ENCODE results near the gene CHD6. TPM values are rescaled to one million over a fixed set of nuclear protein-coding genes. Genes with fewer than 3 reads are reported as not detected.

Gene CHD6
- 112 TPM for total RNA-seq

GRCh38 chr20:41617902-41618806, at the start of gene CHD6:
CHD6 (minus strand) TSS chr20:41618377; CDS start chr20:41551337, 67,040 bp downstream.
- DNase-seq (ENCODE audit: low spot score) = peak; percentile 100

GRCh38 chr20:41664584-41664983, 46.4 kb upstream of the CHD6 start:
- no peak for DNase-seq (ENCODE audit: low spot score)

- no peak for DNase-seq (ENCODE audit: low spot score)
These were observed 39.5 kb upstream of the CHD6 start for GRCh38 chr20:41657655-41658054.

GRCh38 chr20:41655962-41656618, 37.9 kb upstream of the CHD6 start:
- DNase-seq (ENCODE audit: low spot score) = no peak

- DNase-seq (ENCODE audit: low spot score) = no peak
These were observed 36.7 kb upstream of the CHD6 start for GRCh38 chr20:41654884-41655283.

GRCh38 chr20:41654292-41654691, 36.1 kb upstream of the CHD6 start:
- DNase-seq (ENCODE audit: low spot score) = no peak

GRCh38 chr20:41650231-41650948, 32.2 kb upstream of the CHD6 start:
- DNase-seq (ENCODE audit: low spot score) = peak; percentile 50

- no peak for DNase-seq (ENCODE audit: low spot score)
These were observed 31.3 kb upstream of the CHD6 start for GRCh38 chr20:41649489-41649888.

- DNase-seq (ENCODE audit: low spot score) = no peak
These were observed 27.2 kb upstream of the CHD6 start for GRCh38 chr20:41645372-41645771.

- DNase-seq (ENCODE audit: low spot score) = peak; percentile 64
These were observed 25.3 kb upstream of the CHD6 start for GRCh38 chr20:41643504-41643938.

- DNase-seq (ENCODE audit: low spot score) = no peak
These were observed 21.5 kb upstream of the CHD6 start for GRCh38 chr20:41639630-41640029.

- DNase-seq (ENCODE audit: low spot score) = no peak
These were observed 20.3 kb upstream of the CHD6 start for GRCh38 chr20:41638456-41638855.

GRCh38 chr20:41635158-41635557, 17.0 kb upstream of the CHD6 start:
- no peak for DNase-seq (ENCODE audit: low spot score)

- DNase-seq (ENCODE audit: low spot score) = no peak
These were observed 14.7 kb upstream of the CHD6 start for GRCh38 chr20:41632896-41633295.

- no peak for DNase-seq (ENCODE audit: low spot score)
These were observed 13.6 kb upstream of the CHD6 start for GRCh38 chr20:41631826-41632225.

- no peak for DNase-seq (ENCODE audit: low spot score)
These were observed 12.7 kb upstream of the CHD6 start for GRCh38 chr20:41630846-41631245.

GRCh38 chr20:41627611-41628244, 9.6 kb upstream of the CHD6 start:
- no peak for DNase-seq (ENCODE audit: low spot score)

GRCh38 chr20:41627001-41627495, 8.9 kb upstream of the CHD6 start:
- no peak for DNase-seq (ENCODE audit: low spot score)

- DNase-seq (ENCODE audit: low spot score) = no peak
These were observed 5.6 kb upstream of the CHD6 start for GRCh38 chr20:41623625-41624375.

GRCh38 chr20:41622584-41622983, 4.4 kb upstream of the CHD6 start:
- no peak for DNase-seq (ENCODE audit: low spot score)

- no peak for DNase-seq (ENCODE audit: low spot score)
These were observed 3.8 kb upstream of the CHD6 start for GRCh38 chr20:41621971-41622370.
